AML-193 (cell line): ENCODE measurements around the gene TMEM270.
"Not testable (repeated sequence)": the region's sequence is repeated elsewhere in the genome, so short reads cannot be mapped to it uniquely, and the experiment has no call there.

ENCODE experiments used
- DNase-seq, 2 experiments: peaks; one replicate each; lab custom pipeline; 2025; lab: John Stamatoyannopoulos, UW

The TMEM270 gene

DNA sequence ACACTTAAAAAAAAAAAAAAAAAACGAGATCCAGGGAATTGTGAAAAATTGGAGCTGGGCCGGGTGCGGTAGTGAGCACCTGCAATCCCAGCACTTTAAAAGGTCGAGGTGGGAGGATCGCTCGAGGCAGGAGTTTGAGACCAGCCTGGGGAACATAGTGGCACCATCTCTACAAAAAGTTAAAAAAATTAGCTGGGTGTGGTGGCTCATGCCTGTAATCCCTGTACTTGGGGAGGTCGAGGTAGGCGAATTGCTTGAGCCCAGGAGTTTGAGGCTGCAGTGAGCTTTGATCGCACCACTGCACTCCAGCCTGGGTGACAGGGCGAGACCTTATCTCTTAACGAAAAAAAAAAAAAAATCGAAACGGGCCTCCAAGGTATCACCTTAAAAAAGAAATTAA is 28.2 kb upstream of the TMEM270 start:
- no peak for DNase-seq

DNA sequence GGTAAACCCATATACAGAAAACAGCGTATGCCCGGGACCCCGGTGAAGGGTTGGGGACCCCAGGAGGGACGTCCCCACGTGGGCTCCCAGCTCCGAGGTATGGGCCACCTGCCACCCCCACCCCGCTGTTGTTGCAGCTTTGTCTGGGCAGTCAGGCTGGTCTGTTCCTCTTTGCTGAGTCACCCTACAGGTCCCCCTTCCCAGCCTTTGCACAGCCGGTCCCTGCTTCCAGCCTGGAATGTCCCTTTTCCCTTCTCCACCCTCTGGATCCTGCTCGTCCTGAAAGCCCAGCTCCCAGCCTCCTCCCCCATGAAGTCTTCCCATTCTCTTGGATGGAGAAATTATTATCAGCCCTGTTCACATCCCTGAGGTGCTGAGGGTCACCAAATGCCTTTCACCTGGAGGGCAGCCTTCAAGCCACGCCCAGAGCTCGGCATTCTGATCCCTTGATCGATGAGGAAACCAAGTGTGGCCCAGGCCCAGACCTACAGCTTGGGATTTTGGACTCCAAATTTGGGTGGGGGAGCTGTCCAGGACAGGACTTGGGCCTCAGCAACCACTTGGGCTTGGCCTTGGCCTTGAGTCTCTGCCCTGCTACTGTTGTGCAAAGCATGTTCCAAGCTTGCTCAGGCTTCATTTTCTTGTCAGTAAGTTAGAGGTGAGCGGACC is 27.6 kb upstream of the TMEM270 start:
- no peak for DNase-seq

DNA sequence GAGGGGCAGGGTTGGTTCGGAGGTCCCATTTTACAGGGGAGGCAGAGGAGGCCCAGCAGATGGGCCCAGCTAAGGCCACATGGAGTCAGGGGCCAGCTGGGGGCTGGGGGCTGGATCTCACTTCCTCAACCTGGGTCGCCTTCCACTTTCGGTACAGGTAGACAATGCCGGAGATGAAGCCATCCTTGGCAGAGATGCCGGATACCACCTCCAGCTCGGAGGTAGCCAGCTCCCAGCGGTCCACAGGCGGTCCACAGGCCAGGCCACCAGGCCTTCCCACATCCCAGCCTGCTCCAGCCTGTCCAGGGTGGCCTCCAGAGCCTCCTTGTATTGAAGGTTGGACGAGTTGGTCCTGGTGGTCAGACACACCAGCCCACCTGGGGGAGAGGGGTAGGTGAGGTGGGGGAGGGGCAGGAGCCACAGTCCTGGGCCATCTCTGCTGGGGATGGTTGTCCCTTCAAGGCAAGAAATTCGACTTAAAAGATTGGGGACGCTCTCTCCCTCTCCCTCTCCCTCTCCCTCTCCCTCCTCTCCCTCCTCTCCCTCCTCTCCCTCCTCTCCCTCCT is 26.2 kb upstream of the TMEM270 start:
- DNase-seq, result no peak

DNA sequence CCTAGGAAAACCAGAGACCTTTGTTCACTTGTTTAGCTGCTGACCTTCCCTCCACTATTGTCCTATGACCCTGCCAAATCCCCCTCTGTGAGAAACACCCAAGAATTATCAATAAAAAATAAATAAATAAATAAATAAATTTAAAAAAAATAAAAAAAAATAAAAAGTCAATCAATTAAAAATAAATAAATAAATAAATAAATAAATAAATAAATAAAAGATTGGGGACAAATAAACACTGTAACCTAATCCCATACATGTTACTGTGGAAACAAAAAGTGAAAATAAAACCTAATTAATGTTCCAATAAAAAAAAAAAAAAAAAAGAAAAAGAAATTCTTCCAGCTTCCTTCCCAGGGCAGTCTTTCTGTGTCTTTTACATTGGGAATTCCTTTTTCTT is 23.8 kb upstream of the TMEM270 start:
- not testable (repeated sequence) for DNase-seq

DNA sequence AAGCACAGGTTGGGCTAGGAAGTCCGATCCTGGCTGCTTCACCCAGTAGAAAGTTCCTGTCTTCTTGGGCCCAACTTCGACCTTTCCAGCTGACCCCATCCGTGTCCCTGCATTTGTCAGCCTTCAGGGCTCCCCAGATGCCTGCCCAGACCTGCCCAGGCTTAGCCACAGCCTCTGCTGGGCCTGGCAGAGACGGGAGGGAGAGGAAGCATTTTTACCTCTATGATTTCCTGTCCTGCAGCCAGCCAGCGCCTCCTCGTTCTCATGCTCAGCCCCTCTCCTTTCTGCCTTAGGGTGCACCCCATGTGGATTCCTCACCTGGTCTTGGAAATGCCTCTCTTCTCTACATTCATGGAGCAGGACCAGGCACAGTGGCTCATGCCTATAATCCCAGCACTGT is 22.3 kb upstream of the TMEM270 start:
- DNase-seq, result no peak

DNA sequence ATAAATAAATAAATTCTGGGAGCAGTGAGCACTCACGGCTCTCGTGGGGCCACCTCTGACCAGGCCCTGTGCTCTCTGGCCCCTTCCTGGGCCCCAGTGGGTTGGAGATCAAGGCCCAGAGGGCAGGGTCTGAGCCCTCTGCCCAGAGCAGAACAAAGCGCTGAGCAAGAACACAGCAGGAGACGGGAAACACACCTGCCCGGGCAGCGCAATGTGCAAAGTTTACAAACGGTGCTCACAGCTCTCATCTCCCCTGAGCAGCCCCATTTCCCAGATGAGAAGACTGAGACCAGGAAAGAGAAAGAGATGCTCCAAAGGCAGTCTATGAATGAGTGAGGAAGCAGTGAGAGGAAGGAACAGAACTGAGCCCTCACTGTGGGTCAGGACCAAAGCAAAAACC is 21.7 kb upstream of the TMEM270 start:
- DNase-seq, result no peak

DNA sequence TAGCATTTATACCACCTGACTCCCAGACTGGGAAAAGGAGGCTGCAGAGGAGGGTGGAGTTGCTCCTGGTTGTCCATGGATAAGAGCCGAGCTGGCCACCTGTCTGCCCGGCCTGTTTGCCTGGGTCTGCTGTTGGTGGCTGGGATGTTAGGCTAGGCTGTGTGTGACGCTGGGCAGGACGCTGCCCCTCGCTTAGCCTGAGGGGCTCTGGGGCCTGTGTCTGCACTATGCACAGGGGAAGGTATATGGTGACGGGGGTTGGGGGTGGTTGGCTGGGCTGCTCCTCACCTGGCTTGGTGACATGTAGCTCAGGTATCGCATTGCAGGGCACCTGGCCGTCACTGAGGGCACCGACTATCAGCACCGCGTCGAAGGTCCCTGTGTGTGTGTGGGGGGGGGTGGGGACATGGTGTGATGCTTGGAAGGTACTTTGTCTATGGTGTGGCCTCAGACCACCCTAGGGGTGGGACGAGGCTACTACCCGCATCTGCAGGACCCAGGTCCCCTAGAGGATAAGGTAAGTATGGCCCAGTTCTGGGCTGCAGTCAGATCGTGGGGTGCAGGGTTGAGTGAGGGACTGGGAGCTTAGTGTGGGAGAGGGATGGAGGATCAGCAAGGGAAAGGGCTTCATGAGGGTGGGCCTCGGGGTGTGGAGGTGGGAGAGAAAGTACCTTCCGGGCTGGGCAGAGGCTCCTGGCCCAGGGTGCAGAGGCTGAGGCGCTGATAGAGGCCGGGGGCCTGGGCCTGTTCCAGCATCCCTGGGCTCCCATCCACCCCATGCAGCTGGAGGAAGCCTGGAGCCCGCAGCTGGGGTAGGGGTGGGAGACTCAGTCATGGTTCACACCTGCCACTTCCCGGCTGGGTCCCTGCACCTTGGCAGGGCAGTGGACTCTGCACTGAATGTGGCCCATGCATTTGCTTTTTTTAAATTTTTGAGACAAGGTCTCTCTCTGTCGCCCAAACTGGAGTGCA is 20.9 kb upstream of the TMEM270 start:
- no peak for DNase-seq

DNA sequence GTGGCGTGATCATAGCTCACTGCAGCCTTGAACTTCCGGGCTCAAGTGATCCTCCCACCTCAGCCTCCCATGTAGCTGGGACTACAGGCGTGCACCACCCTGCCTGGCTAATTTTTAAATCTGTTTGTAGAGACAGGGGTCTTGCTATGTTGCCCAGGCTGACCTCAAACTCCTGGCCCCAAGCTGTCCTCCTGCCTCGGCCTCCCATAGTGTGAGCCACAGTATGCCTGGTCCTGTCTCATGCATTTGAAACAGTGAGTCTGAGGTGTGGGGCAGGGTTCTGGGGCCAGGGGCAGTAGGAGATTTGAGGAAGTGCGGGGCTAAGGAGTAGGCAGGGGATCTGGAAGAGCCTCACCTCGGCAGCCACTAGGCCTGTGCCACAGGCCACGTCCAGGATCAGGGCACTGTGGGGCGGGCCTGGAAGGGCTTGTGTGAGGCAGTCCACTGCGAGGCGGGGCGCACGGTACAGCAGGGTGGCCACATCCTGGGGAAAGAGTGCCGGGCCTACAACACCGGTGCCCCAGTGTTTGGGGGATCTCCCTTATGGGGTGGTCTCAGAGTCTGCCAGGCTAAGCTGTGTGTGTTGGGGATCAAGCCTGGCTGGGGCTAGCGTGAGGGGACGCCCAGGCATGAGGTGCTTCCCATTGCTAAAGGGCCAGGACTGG is 20.1 kb upstream of the TMEM270 start:
- DNase-seq, result no peak

DNA sequence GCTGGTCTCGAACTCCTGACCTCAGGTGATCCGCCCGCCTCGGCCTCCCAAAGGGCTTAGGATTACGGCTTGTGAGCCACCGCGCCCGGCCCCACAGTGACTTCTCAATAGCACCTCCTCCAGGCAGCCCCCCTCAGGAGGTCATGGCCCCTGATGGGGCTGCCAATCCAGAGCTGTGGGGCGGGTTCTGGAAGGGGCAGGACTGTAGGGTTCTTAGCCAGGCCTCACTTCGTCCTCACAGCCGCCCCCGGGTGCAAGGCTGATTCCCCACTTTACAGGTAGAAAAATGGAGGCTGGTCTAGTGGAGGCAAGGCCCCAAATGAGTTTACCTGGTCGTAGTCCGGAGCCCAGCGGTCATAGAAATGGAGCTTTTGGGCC is 19.3 kb upstream of the TMEM270 start:
- no peak for DNase-seq

DNA sequence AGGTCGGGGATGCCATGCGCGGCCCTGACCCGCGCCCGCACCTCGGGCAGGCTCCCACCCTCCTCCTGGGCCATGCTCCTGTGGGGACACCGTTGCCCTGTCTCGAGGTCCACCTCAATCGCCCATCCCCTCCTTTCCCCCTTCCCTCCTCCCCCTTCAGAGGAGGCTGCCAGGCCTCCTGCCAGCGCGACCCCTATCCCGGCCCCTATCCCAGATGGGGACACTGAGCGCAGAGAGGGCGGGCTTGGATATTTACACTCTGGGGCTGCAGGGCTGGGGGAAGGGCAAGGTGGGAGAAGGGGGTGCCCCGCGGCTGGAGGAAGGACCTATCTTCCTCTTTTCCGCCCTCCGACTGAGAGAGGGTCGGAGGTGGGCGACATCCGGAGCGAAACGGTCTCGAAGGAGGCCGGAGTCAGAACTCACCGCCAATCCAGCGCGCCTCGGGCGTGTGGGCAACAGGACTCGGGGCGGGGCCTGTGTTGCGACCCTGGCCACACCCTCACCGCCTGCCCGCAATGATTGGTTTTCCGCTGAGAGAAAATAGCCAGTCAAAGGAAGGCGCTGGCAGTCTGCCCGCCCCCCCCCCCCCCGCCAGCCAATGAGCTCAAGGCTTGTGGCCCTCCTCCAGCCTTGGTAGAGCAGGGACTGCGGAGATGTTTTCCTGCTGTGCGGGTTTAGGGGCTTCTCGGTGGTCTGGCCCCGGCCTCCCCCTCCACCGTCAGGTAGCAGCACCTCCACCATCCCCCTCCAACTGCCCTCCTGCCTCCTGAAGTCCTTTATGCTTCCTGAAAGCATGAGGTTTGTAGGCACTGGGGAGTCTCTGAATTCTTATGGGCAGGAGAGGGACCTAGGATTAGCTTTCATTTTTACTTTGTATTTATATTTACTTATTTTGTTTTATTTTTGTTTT is 18.6 kb upstream of the TMEM270 start, which contains the start of gene METTL27:
Gene METTL27, minus strand, starts transcription at position 450 of the 910 bp plus-strand sequence. Its CDS starts 376 bp downstream, at position 74.
- DNase-seq, result peak; percentile 72 to 74

DNA sequence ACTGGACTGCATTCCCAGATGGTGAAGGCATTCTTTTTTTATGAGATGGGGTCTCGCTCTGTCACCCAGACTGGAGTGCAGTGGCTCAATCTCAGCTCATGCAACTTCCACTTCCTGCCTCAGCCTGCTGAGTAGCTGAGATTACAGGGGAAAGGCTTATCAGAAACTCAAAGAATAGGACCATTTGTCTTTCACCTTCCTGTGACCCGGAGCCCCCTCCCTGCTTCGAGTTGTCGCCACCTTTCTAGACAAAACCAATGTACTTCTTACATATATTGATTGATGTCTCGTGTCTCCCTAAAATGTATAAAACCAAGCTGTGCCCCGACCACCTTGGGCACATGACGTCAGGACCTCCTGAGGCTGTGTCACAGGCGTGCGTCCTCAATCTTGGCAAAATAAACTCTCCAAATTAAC is 16.8 kb upstream of the TMEM270 start:
- no peak for DNase-seq

DNA sequence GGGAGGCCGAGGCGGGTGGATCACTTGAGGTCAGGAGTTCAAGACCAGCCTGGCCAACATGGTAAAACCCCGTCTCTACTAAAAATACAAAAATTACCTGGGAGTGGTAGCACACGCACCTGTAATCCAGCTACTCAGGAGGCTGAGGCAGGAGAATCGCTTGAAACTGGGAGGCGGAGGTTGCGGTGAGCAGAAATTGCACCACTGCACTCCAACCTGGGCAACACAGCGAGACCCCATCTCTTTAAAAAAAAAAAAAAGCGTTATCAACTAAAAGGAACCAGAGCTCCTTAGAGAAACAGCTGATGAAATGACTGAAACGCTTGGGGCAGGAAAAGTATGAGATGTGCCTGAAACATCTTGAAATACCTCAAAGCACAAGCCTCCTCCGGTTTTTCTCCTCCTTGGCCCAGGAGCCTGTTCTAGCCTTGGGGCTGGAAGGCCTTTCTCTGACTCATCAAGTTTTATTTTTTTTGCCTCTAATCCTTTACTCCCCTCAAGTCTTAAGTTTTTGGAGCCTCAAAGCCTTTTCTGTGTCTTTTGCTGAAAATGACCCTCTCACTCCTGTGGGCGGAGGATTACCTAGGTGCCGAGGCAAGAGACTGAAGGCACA is 16.0 kb upstream of the TMEM270 start:
- DNase-seq, result no peak

DNA sequence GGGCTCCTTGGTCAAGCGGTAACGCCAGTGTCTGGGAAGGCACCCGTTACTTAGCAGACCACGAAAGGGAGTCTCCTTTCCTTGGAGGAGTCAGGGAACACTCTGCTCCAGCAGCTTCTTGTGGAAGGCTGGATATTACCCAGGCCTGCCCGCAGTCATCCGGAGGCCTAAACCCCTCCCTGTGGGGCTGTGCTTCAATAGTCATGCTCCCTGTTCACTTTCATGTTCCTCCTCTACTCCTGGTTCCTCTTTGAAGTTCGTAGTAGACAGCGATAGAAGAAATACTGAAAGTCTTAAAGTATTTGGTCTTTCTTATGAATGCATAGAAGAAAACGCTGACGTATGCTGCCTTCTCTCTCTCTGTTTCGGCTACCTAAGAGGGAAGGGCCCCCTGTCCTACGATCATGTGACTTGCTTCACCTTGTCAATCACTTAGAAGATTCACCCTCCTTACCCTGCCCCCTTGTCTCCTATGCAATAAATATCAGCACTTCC is 15.2 kb upstream of the TMEM270 start:
- not testable (repeated sequence) for DNase-seq

DNA sequence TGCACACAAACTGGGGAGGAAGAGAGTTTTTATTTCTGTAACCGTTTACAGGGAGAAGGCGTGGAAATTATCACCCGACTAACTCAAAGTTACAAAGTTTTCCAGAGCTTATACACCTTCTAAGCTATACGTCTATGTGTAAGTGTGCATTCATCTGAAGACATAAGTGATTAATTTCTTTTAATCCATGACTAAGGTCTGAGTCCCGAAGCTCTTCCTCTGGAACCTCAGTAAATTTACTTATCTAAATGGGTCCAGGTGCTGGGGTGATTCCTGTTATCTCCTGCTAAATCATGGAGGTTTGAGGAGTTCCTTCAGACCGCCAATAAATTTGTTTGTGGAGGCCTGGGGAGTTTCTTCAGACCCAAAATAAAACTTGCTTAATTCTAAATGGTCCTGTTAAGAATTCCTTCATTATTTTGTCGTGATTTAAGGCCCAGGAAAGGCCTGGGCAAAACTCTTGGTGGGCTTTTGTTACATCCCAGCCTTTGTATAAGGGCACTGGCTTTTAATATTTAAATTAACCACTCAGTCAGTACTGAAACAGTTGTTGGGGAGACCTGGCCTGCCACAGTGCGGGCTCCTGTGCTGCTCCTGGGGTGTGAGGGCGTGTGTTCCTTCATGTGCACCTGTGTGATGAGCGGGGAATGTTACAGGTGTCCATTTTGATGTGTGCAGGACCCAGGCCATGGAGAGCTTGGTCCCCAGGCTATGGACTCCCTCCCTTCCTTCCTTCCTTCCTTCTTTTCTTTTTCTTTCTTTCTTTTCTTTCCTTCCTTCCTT is 12.8 kb upstream of the TMEM270 start:
- DNase-seq, result no peak

DNA sequence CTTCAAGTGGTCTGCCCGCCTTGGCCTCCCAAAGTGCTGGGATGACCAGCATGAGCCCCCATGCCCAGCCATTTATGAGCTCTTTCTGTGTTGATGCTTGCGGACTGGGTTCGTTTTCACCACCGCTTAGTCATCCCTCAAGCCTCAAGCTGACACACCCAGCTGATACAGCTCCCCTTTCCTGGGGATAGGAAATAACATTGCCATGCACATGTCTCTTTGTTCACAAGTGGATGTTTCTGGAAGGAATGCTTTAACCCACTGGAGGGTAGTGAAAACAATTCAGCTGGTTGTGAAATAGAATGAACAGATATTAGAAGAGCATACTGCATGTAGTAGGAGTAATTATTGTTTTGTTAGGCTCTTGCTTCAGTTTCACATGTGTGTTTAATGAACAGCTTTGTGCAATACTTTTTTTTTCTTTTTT is 10.2 kb upstream of the TMEM270 start:
- no peak for DNase-seq

DNA sequence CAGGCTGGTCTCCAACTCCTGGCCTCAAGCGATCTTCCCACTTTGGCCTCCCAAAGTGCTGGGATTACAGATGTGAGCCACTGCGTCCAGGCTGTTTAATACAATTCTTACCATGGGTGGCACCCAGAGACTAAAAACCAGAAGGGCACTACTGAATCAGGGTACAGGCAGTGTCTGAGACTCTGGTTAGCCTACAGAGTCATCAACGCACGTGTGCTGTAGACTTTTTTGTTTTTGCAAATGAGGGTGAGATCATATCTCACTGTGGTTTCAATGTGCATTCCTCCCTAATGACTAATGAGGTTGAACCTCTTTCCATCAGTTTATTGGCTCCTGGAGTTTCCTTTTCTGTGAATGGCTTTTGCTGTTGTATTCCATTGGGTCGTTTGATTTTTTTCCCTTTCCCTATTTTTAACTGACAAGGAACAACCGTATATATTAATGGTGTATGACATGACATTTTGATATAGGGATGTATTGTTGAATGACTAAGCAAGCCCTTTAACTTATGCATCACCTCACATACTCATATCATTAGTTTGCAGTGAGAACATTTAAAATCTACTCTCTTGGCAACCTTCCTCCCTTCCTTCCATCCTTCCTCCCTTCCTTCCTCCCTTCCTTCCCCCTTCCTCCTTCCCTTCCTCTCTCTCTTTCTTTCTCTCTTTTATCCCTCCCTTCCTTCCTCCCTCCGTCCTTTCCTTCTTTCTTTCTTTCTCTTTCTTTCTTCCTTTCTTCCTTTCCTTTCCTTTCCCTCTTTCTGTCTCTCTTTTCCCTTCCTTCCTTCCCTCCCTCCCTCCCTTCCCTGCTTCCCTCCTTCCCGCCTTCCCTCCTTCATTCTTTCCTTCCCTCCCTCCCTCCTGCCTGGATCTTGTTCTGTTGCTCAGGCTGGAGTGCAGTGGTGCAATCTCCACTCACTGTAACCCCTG is 9.3 kb upstream of the TMEM270 start:
- DNase-seq, result no peak

DNA sequence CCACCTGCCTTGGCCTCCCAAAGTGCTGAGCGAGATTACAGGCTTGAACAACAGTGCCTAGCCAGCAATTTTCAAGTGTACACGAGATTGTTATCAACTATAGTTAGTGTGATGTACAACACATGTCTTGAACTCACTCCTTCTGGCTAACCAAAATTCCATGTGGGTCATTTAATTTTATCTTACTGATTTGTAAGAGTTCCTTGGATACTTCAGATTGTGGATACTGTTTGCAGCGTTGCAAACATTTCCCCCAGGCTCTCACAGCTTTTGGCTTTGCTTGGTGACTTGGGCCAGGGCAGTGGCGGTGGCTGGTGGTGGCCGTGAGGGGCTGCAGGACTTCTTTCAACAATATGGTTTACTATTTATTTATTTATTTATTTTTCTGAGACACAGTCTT is 8.5 kb upstream of the TMEM270 start:
- no peak for DNase-seq

DNA sequence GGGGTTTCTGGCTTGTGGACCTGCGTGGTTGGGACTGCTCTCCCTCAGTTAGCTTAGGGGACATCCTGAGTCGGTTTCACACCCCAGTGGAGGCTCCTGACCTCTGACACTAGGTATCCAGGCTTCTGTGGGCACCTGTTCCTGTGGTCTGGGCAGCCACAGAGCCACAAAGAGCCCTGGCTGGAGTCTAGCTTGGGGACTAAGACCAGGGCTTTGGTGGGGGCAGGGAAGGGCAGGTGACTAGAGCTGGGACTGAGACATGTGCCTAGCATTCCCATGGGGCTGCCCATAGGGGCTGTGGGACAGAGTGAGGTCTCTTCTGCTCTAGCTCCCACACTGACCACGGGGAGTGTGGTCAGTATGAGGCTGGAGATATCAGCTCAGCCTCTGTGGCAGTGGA is 4.0 kb upstream of the TMEM270 start:
- no peak for DNase-seq

DNA sequence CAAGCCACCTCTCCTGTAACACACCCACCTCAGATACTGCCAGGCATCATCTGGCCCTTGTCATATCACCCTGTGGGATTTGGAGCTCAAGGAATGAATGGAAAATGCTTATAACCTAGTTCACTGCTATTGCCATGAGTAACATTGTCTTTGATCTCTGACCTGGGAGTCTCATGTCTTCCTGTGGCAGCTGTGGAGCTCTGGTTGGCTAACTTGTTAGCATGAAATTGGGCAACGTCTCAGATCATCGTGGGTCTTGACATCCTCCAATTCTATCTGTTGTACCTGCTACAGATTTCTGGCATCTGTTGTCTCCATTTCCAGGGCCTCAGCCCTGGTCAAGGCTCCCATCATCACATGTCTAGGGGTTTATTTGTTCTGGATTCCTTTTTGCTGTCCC is 2.2 kb upstream of the TMEM270 start:
- no peak for DNase-seq
